Stimulated activated CD8-positive, alpha-beta memory T cell treated with anti-CD3 and anti-CD28 coated beads, Interleukin-12 subunit alpha, Interleukin-12 subunit beta, amount 100 ng/mL, for 4 hours (primary cell): Measurements from ENCODE around the gene SERBP1.
"Not testable (repeated sequence)": the region's sequence is repeated elsewhere in the genome, so short reads cannot be mapped to it uniquely, and the experiment has no call there.

Experiments
- DNase-seq: peaks from one replicate; pipeline ENCODE4 v3.0.0-alpha.2; 2020; ENCODE audit warnings: low read depth

Gene SERBP1

DNA sequence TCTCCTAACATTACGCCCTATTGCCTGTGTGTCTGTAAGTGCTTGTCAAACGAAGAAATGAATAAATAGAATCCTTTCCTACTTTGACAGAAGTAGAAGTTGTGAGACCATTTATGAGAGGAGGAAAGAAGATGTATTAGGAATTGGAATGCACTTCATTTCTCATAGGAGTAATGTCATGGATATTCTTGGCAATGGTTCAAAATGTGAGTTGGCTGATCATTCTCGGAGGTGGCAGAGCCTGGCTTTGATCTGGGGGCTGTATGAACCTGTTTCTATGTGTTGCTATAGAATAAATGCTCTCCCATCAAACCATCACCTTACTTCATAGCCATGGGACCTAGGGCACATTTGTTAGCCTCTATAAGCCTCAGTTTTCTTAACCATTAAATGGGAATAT lies 10.1 kb upstream of the SERBP1 start:
- DNase-seq = no peak

DNA sequence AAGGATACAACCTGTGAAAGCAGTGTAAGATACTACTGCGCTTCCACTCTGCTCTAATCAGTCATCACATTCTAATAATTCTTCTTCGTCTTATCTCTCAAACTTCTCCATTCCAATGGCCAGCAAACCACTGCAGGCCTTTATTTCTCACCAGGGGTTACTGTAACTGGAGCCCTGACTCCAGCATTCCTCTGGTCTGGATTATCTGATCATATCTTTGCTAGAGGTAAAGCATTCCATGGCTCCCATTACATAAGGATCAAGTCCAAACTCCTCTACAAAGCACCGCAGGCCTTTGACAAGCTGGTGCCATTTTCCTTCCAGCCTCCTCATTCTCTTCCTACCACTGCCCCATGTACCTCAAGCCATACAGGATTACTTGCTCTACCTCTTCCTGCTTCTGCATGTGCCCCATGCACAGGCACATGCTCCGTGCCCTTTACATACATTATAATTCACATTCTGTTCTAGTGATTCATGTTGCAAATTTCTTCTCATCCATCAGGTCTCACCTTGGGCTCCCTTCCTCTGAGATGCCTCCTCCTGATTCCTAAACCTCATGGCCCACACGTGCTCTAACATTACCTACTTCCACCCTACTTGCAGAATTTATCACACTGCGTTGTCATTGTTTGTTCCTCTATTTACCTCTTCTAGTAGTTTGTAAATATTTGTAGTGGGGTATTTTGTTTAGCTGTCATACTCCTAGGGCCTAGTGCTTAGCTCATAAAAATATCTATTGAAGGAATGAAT lies 9.3 kb upstream of the SERBP1 start:
- no peak for DNase-seq

- DNase-seq = no peak
Observed at GRCh38 chr1:67437961-67438360, 7.8 kb upstream of the SERBP1 start.

- DNase-seq = no peak
Observed at GRCh38 chr1:67436511-67437055, 6.4 kb upstream of the SERBP1 start.

GRCh38 chr1:67434491-67434890 lies 4.3 kb upstream of the SERBP1 start:
- DNase-seq = no peak

DNA sequence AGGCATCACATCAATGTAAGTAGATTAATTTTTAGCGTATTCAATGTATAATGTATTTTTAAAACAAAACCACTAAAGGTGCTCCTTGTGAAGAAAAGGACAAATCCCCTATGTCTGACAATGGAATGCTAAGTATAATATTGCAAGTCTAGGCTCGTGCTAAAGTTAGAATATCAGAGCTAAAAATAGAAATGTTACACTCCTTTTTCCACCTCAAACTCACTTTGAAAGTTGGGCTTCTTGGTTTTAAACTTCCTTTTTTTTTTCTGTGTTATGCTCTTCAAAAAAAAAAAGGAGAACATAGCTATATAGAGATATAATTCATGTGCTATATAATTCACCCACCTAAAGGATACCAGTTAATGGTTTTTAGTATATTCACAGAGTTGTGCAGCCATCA lies 3.6 kb upstream of the SERBP1 start:
- no peak for DNase-seq

- DNase-seq = no peak
Observed at GRCh38 chr1:67432745-67433144, 2.5 kb upstream of the SERBP1 start.

DNA sequence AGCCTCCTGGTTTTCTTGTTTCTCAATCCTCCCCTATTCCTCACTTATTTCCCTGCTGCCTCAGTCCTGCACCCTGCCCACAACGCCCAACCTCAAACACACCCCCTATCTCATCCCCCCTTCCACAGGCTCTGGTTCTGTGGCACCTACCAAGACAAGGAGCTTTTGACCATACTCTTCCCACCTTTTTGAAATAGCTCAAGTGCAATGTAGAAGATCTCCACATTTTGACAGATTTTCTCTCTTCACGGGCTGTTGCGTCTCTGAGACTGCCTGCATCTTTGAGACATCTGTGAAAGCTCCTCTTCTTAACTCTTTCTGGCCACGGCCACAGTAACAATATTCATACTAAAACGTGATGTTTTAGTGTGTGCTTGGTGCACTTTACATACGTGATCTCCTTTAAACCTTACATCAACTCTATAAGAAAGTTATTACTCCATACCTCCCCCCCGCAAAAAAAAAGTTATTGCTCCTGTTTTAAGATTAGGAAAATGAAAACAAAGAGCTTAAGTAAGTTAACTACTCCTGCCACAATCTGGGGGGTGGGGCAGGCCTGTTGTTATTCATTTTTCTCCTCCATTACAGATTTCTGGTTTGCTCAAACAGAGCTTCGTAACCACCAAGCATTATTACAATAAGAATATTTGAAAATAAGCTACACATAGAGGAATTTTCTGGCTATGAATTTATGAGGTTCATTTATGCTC lies 1.8 kb upstream of the SERBP1 start:
- no peak for DNase-seq

DNA sequence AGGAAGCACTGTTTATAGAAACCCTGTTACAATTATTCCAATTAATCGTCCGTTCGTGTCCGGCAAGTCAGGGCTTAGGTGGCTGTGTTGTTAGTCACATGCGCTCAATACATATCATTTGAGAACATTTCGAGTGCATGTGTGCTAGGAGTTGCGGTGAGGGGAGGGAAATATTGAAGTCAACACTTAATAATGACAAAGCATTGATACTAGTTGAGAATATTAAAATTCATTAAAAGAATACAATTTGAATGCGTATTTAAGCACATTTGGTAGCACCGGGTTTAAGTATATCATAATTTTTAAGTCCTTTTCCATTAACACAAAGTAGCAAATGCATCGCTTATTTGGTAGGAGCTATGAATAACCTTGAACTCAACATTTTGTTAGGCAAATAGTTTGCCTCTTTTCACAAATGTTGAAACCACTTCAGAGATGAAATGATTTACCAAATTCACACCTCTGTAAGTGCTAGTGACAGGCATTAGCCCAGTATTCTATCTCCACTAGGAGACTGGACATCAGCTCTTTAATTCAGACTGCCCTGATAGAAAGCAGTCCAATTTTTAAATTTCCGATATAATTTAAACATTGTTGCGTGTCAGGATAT lies 1.1 kb upstream of the SERBP1 start:
- no peak for DNase-seq

DNA sequence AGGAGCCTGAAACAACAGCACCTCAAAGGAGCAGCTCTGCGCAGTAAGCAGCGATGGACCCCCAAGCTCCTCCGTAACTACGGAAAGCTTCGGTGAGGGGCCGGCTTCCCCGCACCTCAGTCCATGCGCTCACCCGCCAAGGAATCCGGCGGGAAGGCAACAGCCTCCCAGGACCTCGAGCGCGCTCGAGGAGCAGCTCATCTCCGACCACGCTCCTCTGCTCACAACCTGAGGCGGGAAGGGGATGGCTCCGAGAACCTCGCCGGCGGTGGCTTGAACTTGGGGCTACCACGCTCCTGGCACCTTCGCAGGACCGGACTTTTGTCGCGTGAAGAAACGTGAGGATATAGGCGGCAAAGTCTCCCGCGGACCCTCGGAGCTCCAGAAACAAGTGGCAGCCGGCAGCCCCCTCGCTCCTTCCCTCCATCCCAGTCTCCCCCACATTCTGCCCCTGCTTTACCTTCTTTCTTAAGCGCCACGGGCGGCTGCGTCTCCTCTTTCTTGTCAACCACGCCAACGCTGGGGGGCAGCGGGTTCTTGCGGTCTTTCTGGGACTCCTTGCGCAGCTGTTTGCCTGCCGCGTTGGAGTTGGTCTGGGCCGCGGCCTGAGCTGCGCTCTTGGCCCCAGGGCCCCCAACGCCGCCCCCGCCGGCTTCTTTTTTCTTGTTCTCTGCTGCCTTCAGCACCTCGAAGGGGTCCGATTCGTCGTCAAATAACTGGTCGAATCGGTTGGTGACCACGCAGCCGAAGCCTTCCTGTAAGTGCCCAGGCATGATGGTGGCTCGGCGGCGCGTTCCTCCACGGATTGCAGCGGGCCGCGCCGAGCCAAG lies 459 bp downstream of the SERBP1 start:
- peak; percentile 22 for DNase-seq

DNA sequence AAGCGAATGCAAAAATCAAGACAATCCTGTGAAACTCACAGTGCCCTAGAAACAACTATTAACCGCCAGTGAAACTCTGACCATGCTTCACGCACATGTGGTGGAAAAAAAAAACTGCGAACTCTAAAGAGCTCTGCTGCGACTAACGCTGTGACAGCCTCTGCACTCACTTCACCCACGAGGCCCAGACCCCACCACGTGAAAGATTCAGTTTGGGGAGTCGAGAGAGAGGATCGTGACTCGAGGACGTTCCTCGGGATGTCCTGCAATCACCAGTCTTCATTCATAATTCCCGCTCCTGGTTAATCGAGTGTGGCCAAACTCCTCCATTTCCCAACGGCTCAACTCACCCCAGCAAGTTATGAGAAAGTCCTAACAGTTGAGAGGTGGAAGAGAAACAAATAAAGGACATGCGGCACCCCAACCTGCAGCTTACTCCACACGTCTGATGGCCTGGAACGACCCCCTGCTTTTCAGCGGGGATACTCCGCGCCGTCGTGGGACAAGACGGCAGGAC lies 1.1 kb downstream of the SERBP1 start:
- peak; percentile 37 for DNase-seq

- no peak for DNase-seq
Observed at GRCh38 chr1:67427947-67428346, 2.3 kb downstream of the SERBP1 start.

- DNase-seq = no peak
Observed at GRCh38 chr1:67427465-67427864, 2.7 kb downstream of the SERBP1 start.

DNA sequence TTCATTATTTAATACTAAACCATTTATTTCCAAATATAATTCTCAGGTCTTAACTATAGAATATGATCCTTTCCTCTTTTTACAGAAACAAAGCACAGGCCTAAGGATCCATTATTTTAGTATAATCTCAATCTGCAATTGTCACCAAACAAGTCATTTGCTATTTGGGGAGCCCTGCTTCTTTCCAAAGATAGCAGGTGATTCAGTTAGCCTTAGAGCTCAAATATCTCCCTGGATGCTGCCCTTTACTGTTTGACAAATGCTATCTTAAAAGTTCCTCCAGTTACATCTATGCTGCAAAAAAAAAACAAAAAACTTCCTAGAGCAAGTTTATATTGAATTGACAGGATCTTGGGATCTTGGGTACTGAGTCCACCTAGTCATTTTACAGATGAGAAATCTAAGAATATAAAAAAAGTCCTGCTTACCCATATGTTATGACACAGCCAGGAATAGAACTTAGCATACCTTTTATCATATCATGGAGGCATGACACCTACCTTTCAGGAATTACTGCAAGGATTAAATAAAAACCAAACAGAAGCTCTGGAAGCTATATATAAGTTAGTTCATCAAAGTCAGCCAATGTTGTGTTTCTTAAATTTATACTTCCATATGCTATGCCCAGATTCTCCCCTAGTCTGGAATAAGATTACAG lies 9.2 kb downstream of the SERBP1 start:
- DNase-seq = no peak

- DNase-seq = no peak
Observed at GRCh38 chr1:67418839-67419586, 11.2 kb downstream of the SERBP1 start.

GRCh38 chr1:67417733-67418132 lies 12.5 kb downstream of the SERBP1 start:
- not testable (repeated sequence) for DNase-seq

GRCh38 chr1:67415041-67415440 lies 15.2 kb downstream of the SERBP1 start:
- no peak for DNase-seq

DNA sequence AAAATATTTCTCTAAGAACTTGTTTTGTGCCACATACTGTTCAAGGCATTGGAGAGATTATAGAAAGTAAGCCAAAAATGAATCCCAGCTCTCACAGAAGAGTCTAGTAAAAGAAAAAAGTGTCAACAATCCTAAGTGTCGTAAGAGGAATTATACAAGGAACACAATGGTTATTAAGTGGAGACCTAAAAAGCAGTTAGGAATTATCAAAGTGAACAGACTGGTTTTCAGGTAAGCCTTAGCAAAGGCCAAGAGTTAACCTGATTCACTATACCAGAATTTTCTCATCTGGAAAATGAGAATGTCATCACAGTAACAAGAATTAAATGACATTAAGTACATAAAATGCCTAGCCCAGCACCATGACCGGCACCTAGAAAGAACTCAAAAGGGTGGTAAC lies 15.6 kb downstream of the SERBP1 start:
- DNase-seq = no peak

GRCh38 chr1:67413101-67413500 lies 17.1 kb downstream of the SERBP1 start:
- DNase-seq = not testable (repeated sequence)

DNA sequence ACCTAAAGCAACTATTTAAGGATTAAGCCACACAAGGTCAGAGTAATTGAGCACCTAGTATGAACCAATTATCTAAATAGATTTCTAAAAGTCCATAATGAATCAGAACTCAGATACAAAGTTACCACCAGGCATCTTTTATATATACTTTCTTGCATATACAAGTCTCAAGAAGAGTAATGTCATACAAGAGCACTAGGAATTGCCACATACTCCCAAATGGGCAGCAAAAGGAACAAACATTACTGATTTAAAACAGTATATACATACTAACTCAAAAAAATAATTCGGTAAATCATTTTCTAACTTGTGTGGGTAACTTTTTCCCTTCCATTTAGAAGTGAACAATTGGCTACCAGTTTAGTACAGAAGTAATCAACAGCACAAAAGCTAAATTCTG lies 22.1 kb downstream of the SERBP1 start:
- DNase-seq = no peak

- DNase-seq = no peak
Observed at GRCh38 chr1:67407498-67407897, 22.7 kb downstream of the SERBP1 start.
